C4-2B (cell line): ENCODE results near the gene LRRC49.

Experiments
- CTCF ChIP-seq: fragments of 450-650 bp; conservative IDR thresholded peaks from 2 replicates; pipeline ENCODE4 v1.5.1; 2017; ENCODE audit warnings: mild to moderate bottlenecking
- ZFX ChIP-seq: fragments of 450-650 bp; IDR thresholded peaks from 2 replicates; pipeline ENCODE4 v1.6.1; 2017

GRCh38 chr15:70857562-70858285 is 34.9 kb upstream of the LRRC49 start:
- no peak for TF ChIP-seq CTCF
- TF ChIP-seq ZFX, result no peak
